Measurements from ENCODE around the gene HBD.
A peak's percentile ranks its signal among the peaks of the same experiment; 100 is the strongest.
"Not testable (repeated sequence)": the region's sequence is repeated elsewhere in the genome, so short reads cannot be mapped to it uniquely, and the experiment has no call there.

Gene HBD

GRCh38 chr11:5234381-5234834 is at the start of gene HBD:
Gene HBD, minus strand, starts transcription at chr11:5234483. Its CDS starts 50 bp downstream, at chr11:5234433.
- no peak for DNase-seq

GRCh38 chr11:5283882-5284281 is 49.6 kb upstream of the HBD start:
- DNase-seq = no peak

- DNase-seq = no peak
Measured at GRCh38 chr11:5283086-5283485, 48.8 kb upstream of the HBD start.

GRCh38 chr11:5282628-5283027 is 48.3 kb upstream of the HBD start:
- no peak for DNase-seq

- no peak for DNase-seq
Measured at GRCh38 chr11:5281596-5281995, 47.3 kb upstream of the HBD start.

GRCh38 chr11:5280582-5281102 is 46.4 kb upstream of the HBD start:
- peak; percentile 23 for DNase-seq

GRCh38 chr11:5279471-5280090 is 45.3 kb upstream of the HBD start:
- no peak for DNase-seq

- DNase-seq = no peak
Measured at GRCh38 chr11:5277807-5278382, 43.6 kb upstream of the HBD start.

GRCh38 chr11:5276697-5277096 is 42.4 kb upstream of the HBD start:
- DNase-seq = no peak

GRCh38 chr11:5275369-5276110 is 41.3 kb upstream of the HBD start:
- DNase-seq = no peak

- no peak for DNase-seq
Measured at GRCh38 chr11:5274395-5274794, 40.1 kb upstream of the HBD start.

- DNase-seq = no peak
Measured at GRCh38 chr11:5272395-5273017, 38.2 kb upstream of the HBD start.

- no peak for DNase-seq
Measured at GRCh38 chr11:5269715-5270147, 35.4 kb upstream of the HBD start, which contains the start of gene HBE1. Gene HBE1, minus strand, starts transcription at chr11:5269945. Its CDS starts 55 bp downstream, at chr11:5269890.

GRCh38 chr11:5267033-5267563 is 32.8 kb upstream of the HBD start:
- no peak for DNase-seq

- DNase-seq = no peak
Measured at GRCh38 chr11:5266609-5267008, 32.3 kb upstream of the HBD start.

- DNase-seq = no peak
Measured at GRCh38 chr11:5265832-5266231, 31.5 kb upstream of the HBD start.

GRCh38 chr11:5258543-5259262 is 24.4 kb upstream of the HBD start:
- DNase-seq = no peak

- DNase-seq = no peak
Measured at GRCh38 chr11:5257296-5257695, 23.0 kb upstream of the HBD start.

- DNase-seq = not testable (repeated sequence)
Measured at GRCh38 chr11:5254646-5255413, 20.5 kb upstream of the HBD start, which contains the start of gene HBG2. Gene HBG2, minus strand, starts transcription at chr11:5254781. Its CDS starts 53 bp downstream, at chr11:5254728.

GRCh38 chr11:5254023-5254422 is 19.7 kb upstream of the HBD start:
- DNase-seq = not testable (repeated sequence)

- not testable (repeated sequence) for DNase-seq
Measured at GRCh38 chr11:5253440-5253839, 19.2 kb upstream of the HBD start.

Data from stimulated activated CD4-positive, alpha-beta T cell treated with anti-CD3 and anti-CD28 coated beads, Interleukin-15, amount 100 ng/mL, for 24 hours (primary cell).